Activated CD8-positive, alpha-beta memory T cell treated with anti-CD3 and anti-CD28 coated beads, Interleukin-2, amount 50 U/mL, for 4 hours (primary cell): ENCODE data around the gene SCYL2.

Experiments used
- DNase-seq: peaks from one replicate; pipeline ENCODE4 v3.0.0-alpha.2; 2020

The SCYL2 gene

DNA sequence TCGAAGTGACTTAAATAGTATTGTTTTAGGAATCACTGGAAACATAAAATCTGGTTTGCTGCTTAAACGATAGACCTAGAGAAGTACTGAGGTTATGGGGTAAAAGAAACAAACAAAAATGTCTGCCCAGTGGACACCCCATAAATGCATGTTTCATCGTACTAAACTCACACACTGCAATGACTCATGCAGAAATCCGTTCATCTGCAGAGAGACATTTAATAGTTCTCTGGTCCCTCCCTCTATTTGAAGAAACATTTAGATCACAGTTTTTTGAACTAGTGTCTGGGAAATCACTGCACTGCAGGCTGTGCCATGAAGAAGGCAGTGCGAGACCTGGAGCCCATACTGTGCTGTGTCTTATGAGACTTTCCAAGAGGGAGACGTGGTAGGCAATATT lies 115.4 kb downstream of the SCYL2 start:
- no peak for DNase-seq

DNA sequence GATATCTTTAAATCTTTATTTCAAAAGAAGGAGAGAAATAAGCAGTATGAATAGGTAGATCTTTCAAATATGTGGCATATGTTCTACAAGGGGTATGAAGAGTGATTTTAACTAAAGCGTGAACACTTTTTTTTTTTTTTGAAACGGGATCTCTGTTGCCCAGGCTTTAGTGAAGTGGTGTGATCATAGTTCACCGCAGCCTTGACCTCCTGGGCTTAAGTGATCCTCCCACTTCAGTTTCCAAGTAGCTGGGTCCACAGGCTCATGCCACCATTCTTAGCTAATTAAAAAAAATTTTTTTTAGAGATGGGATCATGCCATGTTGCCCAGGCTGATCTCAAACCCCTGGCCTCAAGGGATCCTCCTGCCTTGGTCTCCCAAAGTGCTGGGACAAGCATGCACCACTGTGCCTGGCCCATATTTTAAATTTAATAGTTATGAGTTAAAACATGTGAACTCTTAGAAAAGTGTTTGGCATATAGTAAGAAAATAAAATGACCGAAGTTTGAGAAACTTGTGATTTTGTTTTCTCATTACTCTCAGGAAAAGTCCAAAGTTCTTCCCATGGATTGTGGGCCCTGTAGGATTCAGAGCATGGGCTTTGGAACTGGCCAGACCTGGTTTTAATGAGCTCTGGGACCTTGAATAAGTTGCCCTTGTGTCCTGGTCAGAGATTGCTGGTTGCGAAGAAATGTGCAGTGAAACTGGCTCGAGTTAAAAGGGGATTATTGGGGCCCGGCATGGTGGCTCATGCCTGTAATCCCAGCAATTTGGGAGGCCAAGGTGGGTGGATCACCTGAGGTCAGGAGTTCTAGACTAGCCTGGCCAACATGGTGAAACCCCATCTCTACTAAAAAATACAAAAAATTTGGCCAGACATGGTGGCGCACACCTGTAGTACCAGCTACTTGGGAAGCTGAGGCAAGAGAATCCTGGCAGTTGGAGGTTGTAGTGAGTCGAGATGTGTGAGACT lies 116.9 kb downstream of the SCYL2 start:
- no peak for DNase-seq

DNA sequence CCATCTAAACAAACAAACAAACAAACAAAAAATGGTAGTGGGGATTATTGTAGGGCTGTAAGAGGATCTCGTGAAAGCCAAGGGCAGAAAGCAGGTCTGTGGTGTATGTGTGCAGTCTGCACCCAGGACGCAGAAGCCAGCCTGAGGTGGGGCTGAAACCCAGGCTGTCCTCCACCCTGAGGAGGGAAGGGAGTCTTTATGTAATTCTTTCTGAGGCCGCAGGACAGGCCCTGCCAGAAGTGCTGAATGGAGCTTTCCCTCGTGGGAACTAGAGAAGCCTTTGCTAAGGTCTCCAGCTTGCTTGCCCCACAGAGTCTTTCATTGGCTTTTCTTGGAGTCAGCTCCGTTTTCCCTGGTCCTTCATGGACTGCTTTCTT lies 117.6 kb downstream of the SCYL2 start:
- DNase-seq: no peak

DNA sequence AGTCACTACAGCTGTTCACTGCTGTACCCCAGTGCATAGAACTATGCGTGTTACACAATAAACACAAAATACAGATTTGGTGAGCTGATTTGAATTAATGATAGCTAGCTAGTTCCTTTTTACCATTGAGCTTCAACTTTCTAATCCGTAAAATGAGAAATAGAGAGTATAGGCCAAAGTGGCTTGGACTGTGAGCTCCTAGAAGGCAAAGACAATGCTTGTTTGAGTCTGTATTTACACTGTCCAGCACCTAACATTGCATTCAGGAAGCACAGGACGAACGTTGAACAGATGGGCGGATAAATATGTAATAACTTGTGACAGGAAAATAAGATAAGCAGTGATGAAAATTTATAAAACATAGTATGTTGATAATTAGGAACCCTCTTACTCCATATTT lies 121.4 kb downstream of the SCYL2 start:
- no peak for DNase-seq
